Measurements from ENCODE around the gene CTNNA3. TPM values are rescaled to one million over a fixed set of nuclear protein-coding genes. Genes with fewer than 3 reads are reported as not detected.

Gene CTNNA3
- total and polyA plus RNA-seq, 4 experiments from 2014 or later, result not detected

GRCh38 chr10:67261300-67261797, 434.6 kb downstream of the CTNNA3 start:
- Mint-ChIP-seq H3K36me3 (no peaks in the 10 kb centered on the region), H3K4me3 (no peak overlapping the region), H3K4me1 (peaks cover 0 to 2% (median 0%) of the 10 kb centered on the region in 4 donors), H3K27ac (no peak overlapping the region), H3K27me3 (peaks cover 3 to 4% of the 10 kb centered on the region in 2 donors), H3K9me3 (peaks cover 0 to 2% (median 0%) of the 10 kb centered on the region in 8 donors)
- Histone ChIP-seq H3K4me1 (ENCODE audit: insufficient read depth, low read length) (no peaks in the 10 kb centered on the region), H3K9me3 (ENCODE audit: control insufficient read depth in 1 of 2, low read length in 2 of 2) (no peaks in the 10 kb centered on the region), H3K36me3 (ENCODE audit: insufficient read depth, low read length) (no peaks in the 10 kb centered on the region), H3K27ac (ENCODE audit: low read depth, low read length) (no peak overlapping the region), H3K4me3 (ENCODE audit: low read length in 2 of 2) (no peak overlapping the region), H3K27me3 (ENCODE audit: insufficient read depth, low read length) (no peaks in the 10 kb centered on the region)
- ChIA-PET POLR2A (ENCODE audit: partially characterized antibody) (no interaction called here), CTCF (ENCODE audit: partially characterized antibody) (no interaction called here)
- DNase-seq, result no peak
- intact Hi-C loops (cut with micrococcal nuclease), result no loop called here

DNA sequence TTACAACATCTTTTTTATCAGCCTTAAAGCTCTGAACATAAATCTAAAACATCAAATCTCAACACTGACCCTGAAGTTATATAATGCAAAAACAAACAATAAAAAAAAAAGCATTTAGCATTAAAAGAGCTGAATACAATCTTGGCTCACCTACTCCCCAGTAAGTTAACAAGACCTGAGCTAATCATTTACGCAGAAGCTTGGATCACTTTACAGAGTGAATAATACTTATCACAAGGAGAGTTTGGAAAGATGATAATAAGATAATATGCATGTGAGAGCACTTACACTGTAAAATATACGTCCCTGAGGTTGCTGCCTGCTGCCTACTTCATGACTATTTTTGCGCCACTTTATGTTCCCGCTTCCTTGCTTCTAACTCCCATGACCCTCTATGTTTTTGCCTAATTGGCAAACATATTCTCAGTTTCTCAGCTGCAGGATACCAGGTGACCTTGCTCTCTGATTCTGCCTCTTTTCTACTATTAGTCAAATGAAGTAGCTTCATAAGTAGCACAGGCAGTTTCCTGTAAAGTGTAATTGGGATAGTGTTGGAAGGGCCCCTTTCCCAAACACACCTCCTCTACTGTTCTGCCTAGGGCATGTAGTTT, 436.6 kb downstream of the CTNNA3 start:
- ChIA-PET POLR2A (ENCODE audit: partially characterized antibody) (no interaction called here), CTCF (ENCODE audit: partially characterized antibody) (no interaction called here)
- intact Hi-C loops (cut with micrococcal nuclease), result no loop called here
- H3K4me1 Mint-ChIP-seq, result peaks cover 0 to 2% (median 0%) of the 10 kb centered on the region in 4 donors
- no peak overlapping the region for H3K4me3 Mint-ChIP-seq
- no peaks in the 10 kb centered on the region for H3K9me3 Mint-ChIP-seq
- H3K27me3 Mint-ChIP-seq, result peaks cover 3% of the 10 kb centered on the region in 2 donors
- Histone ChIP-seq H3K36me3 (ENCODE audit: insufficient read depth, low read length) (no peaks in the 10 kb centered on the region), H3K4me3 (ENCODE audit: low read length in 2 of 2) (no peak overlapping the region), H3K9me3 (ENCODE audit: control insufficient read depth in 1 of 2, low read length in 2 of 2) (no peaks in the 10 kb centered on the region), H3K4me1 (ENCODE audit: insufficient read depth, low read length) (no peaks in the 10 kb centered on the region), H3K27ac (ENCODE audit: low read depth, low read length) (no peak overlapping the region), H3K27me3 (ENCODE audit: insufficient read depth, low read length) (no peaks in the 10 kb centered on the region)
- no peaks in the 10 kb centered on the region for H3K36me3 Mint-ChIP-seq
- H3K27ac Mint-ChIP-seq, result no peak overlapping the region
- DNase-seq, result no peak

GRCh38 chr10:67257427-67258144, 438.4 kb downstream of the CTNNA3 start:
- DNase-seq, result no peak
- no peak overlapping the region for H3K4me3 Mint-ChIP-seq
- no peak overlapping the region for H3K4me3 ChIP-seq (ENCODE audit: low read length in 2 of 2)
- H3K4me1 ChIP-seq (ENCODE audit: insufficient read depth, low read length), result no peaks in the 10 kb centered on the region
- intact Hi-C loops (cut with micrococcal nuclease), result no loop called here
- H3K36me3 Mint-ChIP-seq, result no peaks in the 10 kb centered on the region
- POLR2A ChIA-PET (ENCODE audit: partially characterized antibody), result no interaction called here
- CTCF ChIA-PET (ENCODE audit: partially characterized antibody), result no interaction called here
- no peaks in the 10 kb centered on the region for H3K9me3 Mint-ChIP-seq
- H3K27me3 ChIP-seq (ENCODE audit: insufficient read depth, low read length), result no peaks in the 10 kb centered on the region
- peaks cover 2 to 3% of the 10 kb centered on the region in 2 donors for H3K27me3 Mint-ChIP-seq
- no peak overlapping the region for H3K27ac Mint-ChIP-seq
- H3K4me1 Mint-ChIP-seq, result no peaks in the 10 kb centered on the region
- no peaks in the 10 kb centered on the region for H3K36me3 ChIP-seq (ENCODE audit: insufficient read depth, low read length)
- no peak overlapping the region for H3K27ac ChIP-seq (ENCODE audit: low read depth, low read length)
- no peaks in the 10 kb centered on the region for H3K9me3 ChIP-seq (ENCODE audit: control insufficient read depth in 1 of 2, low read length in 2 of 2)

- intact Hi-C loops (cut with micrococcal nuclease), result no loop called here
- DNase-seq, result no peak
- H3K27ac Mint-ChIP-seq, result no peak overlapping the region
- ChIA-PET POLR2A (ENCODE audit: partially characterized antibody) (no interaction called here), CTCF (ENCODE audit: partially characterized antibody) (no interaction called here)
- Histone ChIP-seq H3K9me3 (ENCODE audit: control insufficient read depth in 1 of 2, low read length in 2 of 2) (no peaks in the 10 kb centered on the region), H3K4me1 (ENCODE audit: insufficient read depth, low read length) (no peaks in the 10 kb centered on the region), H3K27me3 (ENCODE audit: insufficient read depth, low read length) (no peaks in the 10 kb centered on the region), H3K36me3 (ENCODE audit: insufficient read depth, low read length) (no peaks in the 10 kb centered on the region), H3K4me3 (ENCODE audit: low read length in 2 of 2) (no peak overlapping the region), H3K27ac (ENCODE audit: low read depth, low read length) (no peak overlapping the region)
- H3K27me3 Mint-ChIP-seq, result peaks cover 2 to 3% of the 10 kb centered on the region in 2 donors
- no peaks in the 10 kb centered on the region for H3K9me3 Mint-ChIP-seq
- no peaks in the 10 kb centered on the region for H3K4me1 Mint-ChIP-seq
- H3K36me3 Mint-ChIP-seq, result no peaks in the 10 kb centered on the region
- H3K4me3 Mint-ChIP-seq, result no peak overlapping the region
Observed at GRCh38 chr10:67257018-67257417, 439.0 kb downstream of the CTNNA3 start.

- no peak overlapping the region for H3K4me3 Mint-ChIP-seq
- ChIA-PET POLR2A (ENCODE audit: partially characterized antibody) (no interaction called here), CTCF (ENCODE audit: partially characterized antibody) (no interaction called here)
- no peaks in the 10 kb centered on the region for H3K27me3 ChIP-seq (ENCODE audit: insufficient read depth, low read length)
- no peaks in the 10 kb centered on the region for H3K36me3 Mint-ChIP-seq
- peaks cover 0 to 3% (median 0%) of the 10 kb centered on the region in 8 donors for H3K9me3 Mint-ChIP-seq
- intact Hi-C loops (cut with micrococcal nuclease), result no loop called here
- no peaks in the 10 kb centered on the region for H3K9me3 ChIP-seq (ENCODE audit: control insufficient read depth in 1 of 2, low read length in 2 of 2)
- H3K4me1 ChIP-seq (ENCODE audit: insufficient read depth, low read length), result no peaks in the 10 kb centered on the region
- H3K4me3 ChIP-seq (ENCODE audit: low read length in 2 of 2), result no peak overlapping the region
- no peaks in the 10 kb centered on the region for H3K36me3 ChIP-seq (ENCODE audit: insufficient read depth, low read length)
- H3K27ac ChIP-seq (ENCODE audit: low read depth, low read length), result no peak overlapping the region
- H3K4me1 Mint-ChIP-seq, result no peaks in the 10 kb centered on the region
- no peak for DNase-seq
- H3K27me3 Mint-ChIP-seq, result no peaks in the 10 kb centered on the region
- no peak overlapping the region for H3K27ac Mint-ChIP-seq
Observed at GRCh38 chr10:67250686-67251085, 445.3 kb downstream of the CTNNA3 start.

DNA sequence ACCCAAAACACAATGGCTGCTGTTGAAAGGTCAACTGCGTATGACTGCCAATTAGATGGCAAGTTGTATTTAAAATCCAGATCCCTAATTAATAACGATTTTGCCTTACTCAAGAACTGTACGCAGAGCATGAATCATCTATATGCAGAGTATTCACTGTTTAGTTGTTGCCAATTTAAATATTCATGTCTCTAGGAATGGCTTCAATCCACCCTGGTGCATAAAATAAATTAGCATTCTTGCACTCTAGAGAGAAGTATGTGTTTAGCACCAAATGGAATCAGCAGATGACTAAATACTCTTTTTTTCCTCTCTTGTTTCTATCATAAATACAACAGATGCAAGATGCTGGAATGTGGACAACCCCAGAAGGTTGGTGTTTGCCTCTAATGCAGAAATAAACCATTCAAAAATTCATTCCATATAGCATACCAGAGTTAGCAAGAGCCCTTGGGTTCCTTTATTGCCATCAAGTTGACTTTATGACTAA, 449.9 kb downstream of the CTNNA3 start:
- Mint-ChIP-seq H3K27me3 (no peaks in the 10 kb centered on the region), H3K36me3 (no peaks in the 10 kb centered on the region), H3K9me3 (peaks cover 0 to 2% (median 0%) of the 10 kb centered on the region in 8 donors), H3K4me3 (no peak overlapping the region), H3K27ac (no peak overlapping the region), H3K4me1 (no peaks in the 10 kb centered on the region)
- ChIA-PET POLR2A (ENCODE audit: partially characterized antibody) (no interaction called here), CTCF (ENCODE audit: partially characterized antibody) (no interaction called here)
- Histone ChIP-seq H3K27ac (ENCODE audit: low read depth, low read length) (no peak overlapping the region), H3K4me1 (ENCODE audit: insufficient read depth, low read length) (no peaks in the 10 kb centered on the region), H3K36me3 (ENCODE audit: insufficient read depth, low read length) (no peaks in the 10 kb centered on the region), H3K9me3 (ENCODE audit: control insufficient read depth in 1 of 2, low read length in 2 of 2) (no peaks in the 10 kb centered on the region), H3K4me3 (ENCODE audit: low read length in 2 of 2) (no peak overlapping the region), H3K27me3 (ENCODE audit: insufficient read depth, low read length) (no peaks in the 10 kb centered on the region)
- no peak for DNase-seq
- intact Hi-C loops (cut with micrococcal nuclease), result no loop called here

DNA sequence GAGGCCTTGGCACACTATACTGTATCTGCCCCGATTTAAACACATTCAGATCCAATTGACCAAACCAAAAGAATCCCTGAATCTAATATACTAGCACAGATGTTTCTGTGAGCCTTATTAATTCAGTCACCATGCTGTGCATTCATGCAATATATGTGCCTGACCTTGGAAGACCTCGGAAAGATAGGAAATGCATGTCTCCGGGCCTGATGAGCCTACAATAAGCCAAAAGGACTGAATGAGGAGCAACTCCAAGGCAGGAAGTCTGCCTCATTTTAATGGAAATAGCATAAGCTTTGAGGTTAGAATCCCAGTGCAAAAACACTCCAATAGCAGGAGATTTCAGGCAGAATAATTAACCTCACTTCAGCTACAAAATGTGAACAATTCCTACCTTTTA, 453.5 kb downstream of the CTNNA3 start:
- ChIA-PET CTCF (ENCODE audit: partially characterized antibody) (no interaction called here), POLR2A (ENCODE audit: partially characterized antibody) (no interaction called here)
- no peak overlapping the region for H3K27ac ChIP-seq (ENCODE audit: low read depth, low read length)
- no peaks in the 10 kb centered on the region for H3K4me1 ChIP-seq (ENCODE audit: insufficient read depth, low read length)
- Mint-ChIP-seq H3K4me1 (no peaks in the 10 kb centered on the region), H3K36me3 (no peaks in the 10 kb centered on the region), H3K4me3 (no peak overlapping the region), H3K27ac (no peak overlapping the region), H3K27me3 (no peaks in the 10 kb centered on the region), H3K9me3 (peaks cover 0 to 2% (median 0%) of the 10 kb centered on the region in 8 donors)
- no peaks in the 10 kb centered on the region for H3K9me3 ChIP-seq (ENCODE audit: control insufficient read depth in 1 of 2, low read length in 2 of 2)
- H3K36me3 ChIP-seq (ENCODE audit: insufficient read depth, low read length), result no peaks in the 10 kb centered on the region
- DNase-seq, result no peak
- no peaks in the 10 kb centered on the region for H3K27me3 ChIP-seq (ENCODE audit: insufficient read depth, low read length)
- intact Hi-C loops (cut with micrococcal nuclease), result no loop called here
- no peak overlapping the region for H3K4me3 ChIP-seq (ENCODE audit: low read length in 2 of 2)
